ENCODE results near the gene ZSCAN26. TPM values are rescaled to one million over a fixed set of nuclear protein-coding genes. Genes with fewer than 3 reads are reported as not detected.

Gene ZSCAN26
- total and polyA plus RNA-seq, 2 of the 8 experiments (the other 6 are each of a cell fraction or from before 2014, with no cell fraction given), result 7.0 to 8.5 TPM

GRCh38 chr6:28250747-28251146 lies 16.2 kb upstream of the ZSCAN26 start:
- Histone ChIP-seq H3K18ac (ENCODE audit: extremely low read depth, low read length) (no peak overlapping the region), H3K4me1 (replicated peaks in 1 of 4; ENCODE audit: control insufficient read depth in 3 of 4, insufficient read depth in 4 of 4, low read length in 3 of 4) (peaks cover 0 to 6% (median 4%) of the 10 kb centered on the region in 4 experiments; a peak in 4 of 7 replicates), H3K23ac (ENCODE audit: insufficient read length) (no peak overlapping the region), H2BK20ac (ENCODE audit: low read length) (no peak overlapping the region), H2AFZ (ENCODE audit: low read length) (no peak overlapping the region), H3K56ac (replicated peaks; ENCODE audit: insufficient read length, low read depth, low read length) (no peak overlapping the region), H3K4ac (replicated peaks; ENCODE audit: insufficient read length, low read depth, low read length) (no peak overlapping the region), H3K27me3 (replicated peaks in 1 of 4; ENCODE audit: control insufficient read depth in 3 of 4, extremely low read depth in 1 of 4, insufficient read depth in 3 of 4, low read length in 3 of 4) (no peaks in the 10 kb centered on the region), H2BK5ac (ENCODE audit: low read depth, low read length) (no peak overlapping the region), H3K4me2 (ENCODE audit: insufficient read depth in 1 of 2, low read depth in 2 of 2, low read length in 2 of 2) (peak overlapping the region; percentile 51 to 93), H3K14ac (ENCODE audit: insufficient read length) (no peak overlapping the region), H3K36me3 (ENCODE audit: control insufficient read depth in 2 of 4, insufficient read depth in 4 of 4, low read length in 3 of 4) (peaks cover 0 to 19% (median 7%) of the 10 kb centered on the region in 4 experiments; a peak in 6 of 8 replicates), H4K5ac (ENCODE audit: insufficient read length, low read depth, low read length) (no peak overlapping the region), H3K23me2 (ENCODE audit: low read depth, low read length) (no peaks in the 10 kb centered on the region; the same call in 1 of the 2 replicates), H3K4me3 (ENCODE audit: extremely low read depth in 1 of 4, insufficient read depth in 2 of 4, low read depth in 3 of 4, low read length in 4 of 4) (peak overlapping the region; percentile 15 to 94 (median 80); a peak in 5 of 8 replicates), H4K8ac (ENCODE audit: extremely low read depth, insufficient read depth, low read length) (no peak overlapping the region), H3K27ac (ENCODE audit: low read depth, low read length) (no peak overlapping the region), H2BK15ac (ENCODE audit: low read length) (no peak overlapping the region), H3K9ac (replicated peaks in 1 of 4; ENCODE audit: extremely low read depth in 1 of 4, low read depth in 3 of 4, low read length in 3 of 4) (peak overlapping the region in 1 of 4 experiments; percentile 56; a peak in 2 of 7 replicates), H3K79me2 (ENCODE audit: control insufficient read depth in 1 of 2, insufficient read depth in 2 of 2, low read length in 2 of 2) (peaks cover 3 to 11% of the 10 kb centered on the region in 2 experiments; a peak in 3 of 4 replicates), H3K79me1 (ENCODE audit: low read depth, low read length) (peaks cover 3% of the 10 kb centered on the region; the same call in 1 of the 2 replicates), H3K9me3 (ENCODE audit: insufficient read depth in 2 of 2, low read depth in 1 of 2, low read length in 1 of 2) (no peaks in the 10 kb centered on the region), H4K20me1 (replicated peaks in 1 of 2; ENCODE audit: control insufficient read depth in 1 of 2, insufficient read depth in 2 of 2, low read length in 2 of 2) (no peaks in the 10 kb centered on the region), H4K91ac (replicated peaks; ENCODE audit: insufficient read length, low read length) (no peak overlapping the region), H2AK5ac (ENCODE audit: low read depth, low read length) (no peak overlapping the region), H2BK12ac (ENCODE audit: low read depth, low read length) (no peak overlapping the region), H2BK120ac (replicated peaks; ENCODE audit: low read depth, low read length) (no peak overlapping the region)
- FAIRE-seq, result no peak
- no peak for DNase-seq (ENCODE audit: low read depth in 1 of 2, low spot score in 2 of 2)
- WGBS, 2 experiments (ENCODE audit: extremely low coverage in 1 of 2, insufficient coverage in 1 of 2, insufficient read length in 1 of 2, insufficient replicate concordance in 2 of 2, low coverage in 1 of 2, low lambda C conversion rate in 2 of 2, missing lambda C conversion rate in 1 of 2), result 87% methylated on average over 2 of the region's 2 CpGs; no CpG with 5 or more reads in 1 of the 2 experiments
- ChIA-PET CTCF (ENCODE audit: partially characterized antibody) (interaction anchor here (1.7 to 2.4 kb wide), 2 partner anchors 104 to 133 kb away, joined by 6 to 8 read pairs; no protein-coding TSS in a partner anchor), POLR2A (ENCODE audit: partially characterized antibody) (interaction anchor here (0.8 to 4.2 kb wide), 4 partner anchors 10 to 109 kb away, joined by 3 to 31 read pairs (median 4); partner anchors contain the start of genes ZKSCAN8 and ZSCAN26)
- TF ChIP-seq CHD1 (IDR thresholded peaks at IDR 0.05; ENCODE audit: low read depth, low read length) (no peak), CREB1 (IDR thresholded peaks at IDR 0.05) (no peak), JUN (IDR thresholded peaks at IDR 0.05; ENCODE audit: low read depth, low read length) (no peak), MAFK (IDR thresholded peaks at IDR 0.05; ENCODE audit: low read depth, low read length) (no peak), HDAC6 (IDR thresholded peaks at IDR 0.05; ENCODE audit: low read depth, low read length) (no peak), CBX5 (IDR thresholded peaks at IDR 0.05; ENCODE audit: low read depth, low read length) (no peak), TBP (IDR thresholded peaks at IDR 0.05; ENCODE audit: low read depth, low read length) (no peak), ATF3 (IDR thresholded peaks at IDR 0.05; ENCODE audit: insufficient read depth, low read depth, low read length) (no peak)
